ENCODE data around the gene CST6. TPM values are rescaled to one million over a fixed set of nuclear protein-coding genes. Genes with fewer than 3 reads are reported as not detected.

CST6 gene
- total and polyA plus RNA-seq, 2 experiments from 2014 or later, result 3.0 to 9.4 TPM

- peaks cover 11% of the 10 kb centered on the region for H3K4me1 ChIP-seq (ENCODE audit: insufficient read depth)
- no peaks in the 10 kb centered on the region for H3K9me2 ChIP-seq (replicated peaks; ENCODE audit: insufficient read depth)
- H3K79me2 ChIP-seq, result peaks cover 28% of the 10 kb centered on the region
- peaks cover 3% of the 10 kb centered on the region for H4K20me1 ChIP-seq (ENCODE audit: insufficient read depth, poor library complexity, severe bottlenecking)
- H3K4me3 ChIP-seq, result no peak overlapping the region
- no peaks in the 10 kb centered on the region for H3K27me3 ChIP-seq
- WGBS (ENCODE audit: low lambda C conversion rate, missing lambda C conversion rate), result 94% methylated on average over 35 of the region's 36 CpGs
- H3K9me3 ChIP-seq (ENCODE audit: low read depth), result no peaks in the 10 kb centered on the region
- H3K27ac ChIP-seq, result no peak overlapping the region
- DNase-seq (ENCODE audit: low spot score), result no peak
- no peak for TF ChIP-seq EZH2phosphoT487 (IDR thresholded peaks at IDR 0.05; ENCODE audit: low read depth, severe bottlenecking, unreplicated experiment)
- no peak for TF ChIP-seq EZH2 (IDR thresholded peaks at IDR 0.05; ENCODE audit: borderline replicate concordance)
- TF ChIP-seq CTCF (IDR thresholded peaks at IDR 0.05; ENCODE audit: poor library complexity), result no peak
- no peak overlapping the region for H2AFZ ChIP-seq
- H3K36me3 ChIP-seq (replicated peaks; ENCODE audit: insufficient read depth, low read depth), result no peaks in the 10 kb centered on the region
- no peak overlapping the region for H3K4me2 ChIP-seq
These were observed 45.6 kb upstream of the CST6 start for GRCh38 chr11:65965986-65966762.

GRCh38 chr11:65967329-65967934 is 44.4 kb upstream of the CST6 start:
- peaks cover 9% of the 10 kb centered on the region for H3K4me1 ChIP-seq (ENCODE audit: insufficient read depth)
- no peaks in the 10 kb centered on the region for H3K9me2 ChIP-seq (replicated peaks; ENCODE audit: insufficient read depth)
- H3K4me2 ChIP-seq, result no peak overlapping the region
- WGBS (ENCODE audit: low lambda C conversion rate, missing lambda C conversion rate), result 97% methylated on average over 23 of the region's 30 CpGs
- H3K4me3 ChIP-seq, result no peak overlapping the region
- H3K36me3 ChIP-seq (replicated peaks; ENCODE audit: insufficient read depth, low read depth), result no peaks in the 10 kb centered on the region
- H3K79me2 ChIP-seq, result peaks cover 19% of the 10 kb centered on the region
- DNase-seq (ENCODE audit: low spot score), result no peak
- H3K27me3 ChIP-seq, result no peaks in the 10 kb centered on the region
- no peak overlapping the region for H3K27ac ChIP-seq
- no peak for TF ChIP-seq CTCF (IDR thresholded peaks at IDR 0.05; ENCODE audit: poor library complexity)
- TF ChIP-seq EZH2phosphoT487 (IDR thresholded peaks at IDR 0.05; ENCODE audit: low read depth, severe bottlenecking, unreplicated experiment), result no peak
- TF ChIP-seq EZH2 (IDR thresholded peaks at IDR 0.05; ENCODE audit: borderline replicate concordance), result no peak
- no peak overlapping the region for H2AFZ ChIP-seq
- peaks cover 2% of the 10 kb centered on the region for H4K20me1 ChIP-seq (ENCODE audit: insufficient read depth, poor library complexity, severe bottlenecking)
- no peaks in the 10 kb centered on the region for H3K9me3 ChIP-seq (ENCODE audit: low read depth)

- H3K27me3 ChIP-seq, result no peaks in the 10 kb centered on the region
- no peaks in the 10 kb centered on the region for H4K20me1 ChIP-seq (ENCODE audit: insufficient read depth, poor library complexity, severe bottlenecking)
- H2AFZ ChIP-seq, result no peak overlapping the region
- H3K9me2 ChIP-seq (replicated peaks; ENCODE audit: insufficient read depth), result no peaks in the 10 kb centered on the region
- no peaks in the 10 kb centered on the region for H3K36me3 ChIP-seq (replicated peaks; ENCODE audit: insufficient read depth, low read depth)
- H3K4me3 ChIP-seq, result no peak overlapping the region
- no peaks in the 10 kb centered on the region for H3K9me3 ChIP-seq (ENCODE audit: low read depth)
- no peak overlapping the region for H3K4me2 ChIP-seq
- no peak for DNase-seq (ENCODE audit: low spot score)
- H3K4me1 ChIP-seq (ENCODE audit: insufficient read depth), result no peaks in the 10 kb centered on the region
- 92% methylated on average over 14 of the region's 15 CpGs for WGBS (ENCODE audit: low lambda C conversion rate, missing lambda C conversion rate)
- H3K27ac ChIP-seq, result no peak overlapping the region
- peaks cover 5% of the 10 kb centered on the region for H3K79me2 ChIP-seq
- TF ChIP-seq EZH2 (IDR thresholded peaks at IDR 0.05; ENCODE audit: borderline replicate concordance) (no peak), CTCF (IDR thresholded peaks at IDR 0.05; ENCODE audit: poor library complexity) (no peak), EZH2phosphoT487 (IDR thresholded peaks at IDR 0.05; ENCODE audit: low read depth, severe bottlenecking, unreplicated experiment) (no peak)
These were observed 43.0 kb upstream of the CST6 start for GRCh38 chr11:65968600-65969482.
